Measurements from ENCODE around the gene CEP112.
"Not testable (repeated sequence)": the region's sequence is repeated elsewhere in the genome, so short reads cannot be mapped to it uniquely, and the experiment has no call there.

The CEP112 gene

GRCh38 chr17:65698381-65699061, 493.4 kb downstream of the CEP112 start:
- no peak for DNase-seq (ENCODE audit: low read depth in 4 of 4, low spot score in 1 of 4)

- no peak for DNase-seq (ENCODE audit: low read depth in 4 of 4, low spot score in 1 of 4)
Measured at GRCh38 chr17:65697661-65698060, 494.3 kb downstream of the CEP112 start.

DNA sequence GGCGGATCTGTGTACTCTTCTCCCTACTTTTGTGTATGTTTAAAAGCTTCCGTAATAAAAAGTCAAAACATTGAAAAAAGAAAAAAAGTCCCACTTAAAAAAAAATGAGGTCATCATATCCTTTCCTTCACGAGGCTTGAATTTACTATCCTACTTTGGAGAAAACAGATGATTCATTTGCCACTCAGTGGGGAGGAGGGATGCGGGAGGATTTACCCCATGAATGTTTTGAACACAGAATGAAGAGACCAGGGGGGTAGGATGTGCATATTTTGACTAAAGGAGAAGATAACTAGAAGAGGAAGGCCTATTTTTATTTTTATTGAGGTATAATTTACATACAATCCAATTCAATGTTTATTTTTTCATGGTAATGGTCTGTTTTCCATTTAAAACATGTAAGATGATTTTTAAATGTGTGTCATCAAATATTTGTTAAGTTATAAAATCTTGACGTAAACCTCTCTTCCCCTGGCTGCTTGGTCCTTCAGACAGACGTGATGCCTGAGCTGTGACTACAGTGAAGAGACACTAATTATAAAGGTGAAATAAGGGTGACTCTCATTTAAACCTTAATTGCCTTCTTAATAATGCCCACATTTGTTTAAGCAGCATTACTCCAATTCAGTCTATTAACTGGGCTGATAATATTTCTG, 495.1 kb downstream of the CEP112 start:
- no peak for DNase-seq (ENCODE audit: low read depth in 4 of 4, low spot score in 1 of 4)

DNA sequence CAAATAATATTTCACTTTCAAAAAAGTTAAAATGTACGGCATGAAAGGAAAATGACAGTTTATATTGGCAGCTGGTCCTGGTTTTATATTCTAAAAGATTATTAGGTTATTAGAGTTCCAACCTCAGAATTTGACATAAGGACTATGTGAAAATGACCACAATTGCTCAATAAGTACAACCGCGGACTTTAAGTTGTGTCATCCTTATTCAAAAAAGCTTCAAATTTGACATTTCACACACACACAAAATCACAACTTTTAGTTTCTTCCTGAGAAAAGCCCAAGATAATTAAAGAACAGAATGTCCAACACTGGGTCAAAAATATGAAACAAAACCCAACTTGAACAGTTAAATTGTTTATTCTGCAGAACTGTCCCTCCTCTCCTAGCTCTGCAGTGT, 497.3 kb downstream of the CEP112 start:
- no peak for DNase-seq (ENCODE audit: low read depth in 4 of 4, low spot score in 1 of 4)

GRCh38 chr17:65690626-65691310, 501.2 kb downstream of the CEP112 start:
- no peak for DNase-seq (ENCODE audit: low read depth in 4 of 4, low spot score in 1 of 4)

- DNase-seq (ENCODE audit: low read depth in 4 of 4, low spot score in 1 of 4): no peak
Measured at GRCh38 chr17:65688307-65688706, 503.6 kb downstream of the CEP112 start.

DNA sequence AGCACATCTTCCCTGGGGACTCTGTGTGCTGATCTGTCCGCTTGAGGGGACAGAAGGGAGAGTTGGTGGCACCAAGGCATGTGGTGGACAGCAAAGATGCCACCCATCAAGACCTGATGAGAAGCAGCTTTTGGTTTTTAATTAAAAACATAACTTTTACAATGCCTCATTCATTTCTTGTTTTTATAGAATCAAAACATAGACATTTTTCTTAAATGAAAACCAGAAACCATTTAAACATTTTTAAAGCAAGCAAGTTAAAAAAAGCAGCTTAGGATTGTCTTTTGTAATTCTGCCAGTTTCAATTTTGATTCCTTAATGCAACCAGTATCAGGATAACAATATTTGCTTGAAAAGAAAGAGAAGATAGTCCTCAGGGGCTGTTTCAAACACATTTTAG, 506.8 kb downstream of the CEP112 start:
- DNase-seq (ENCODE audit: low read depth in 4 of 4, low spot score in 1 of 4): no peak

GRCh38 chr17:65684631-65685030, 507.3 kb downstream of the CEP112 start:
- DNase-seq (ENCODE audit: low read depth in 4 of 4, low spot score in 1 of 4): no peak

GRCh38 chr17:65683428-65683827, 508.5 kb downstream of the CEP112 start:
- no peak for DNase-seq (ENCODE audit: low read depth in 4 of 4, low spot score in 1 of 4)

GRCh38 chr17:65681763-65682162, 510.2 kb downstream of the CEP112 start:
- DNase-seq (ENCODE audit: low read depth in 4 of 4, low spot score in 1 of 4): not testable (repeated sequence)

DNA sequence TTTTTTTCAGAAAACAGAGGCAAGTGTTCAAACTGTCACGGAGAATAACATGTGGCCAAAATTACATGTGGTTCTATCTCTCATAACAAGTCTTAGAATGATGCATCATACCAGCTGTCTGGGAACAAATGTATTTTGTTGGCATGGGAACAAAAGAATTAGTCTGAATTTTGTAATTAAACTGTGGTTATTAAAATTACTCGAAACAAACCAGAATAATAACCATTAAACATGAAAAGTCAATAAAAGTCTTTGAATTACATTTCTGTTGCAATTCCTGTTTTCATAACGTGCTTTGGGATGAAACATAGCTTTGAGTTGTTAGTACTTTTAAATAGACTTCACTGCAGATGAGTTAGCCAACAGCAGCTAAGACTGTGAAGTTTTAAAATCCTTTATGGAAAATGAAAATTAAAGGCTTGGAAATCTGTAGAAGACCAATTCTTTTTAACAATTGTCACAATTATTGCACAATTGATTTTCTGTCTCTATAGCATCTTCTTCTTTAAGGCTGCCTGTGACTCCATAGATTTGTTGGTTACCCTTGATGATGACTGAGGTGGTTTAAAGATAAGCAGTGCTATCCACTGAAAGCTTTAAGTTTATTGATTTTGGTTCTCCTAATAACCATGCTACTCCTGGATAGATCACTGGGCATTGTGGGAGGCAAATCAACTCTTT, 512.6 kb downstream of the CEP112 start:
- no peak for DNase-seq (ENCODE audit: low read depth in 4 of 4, low spot score in 1 of 4)

DNA sequence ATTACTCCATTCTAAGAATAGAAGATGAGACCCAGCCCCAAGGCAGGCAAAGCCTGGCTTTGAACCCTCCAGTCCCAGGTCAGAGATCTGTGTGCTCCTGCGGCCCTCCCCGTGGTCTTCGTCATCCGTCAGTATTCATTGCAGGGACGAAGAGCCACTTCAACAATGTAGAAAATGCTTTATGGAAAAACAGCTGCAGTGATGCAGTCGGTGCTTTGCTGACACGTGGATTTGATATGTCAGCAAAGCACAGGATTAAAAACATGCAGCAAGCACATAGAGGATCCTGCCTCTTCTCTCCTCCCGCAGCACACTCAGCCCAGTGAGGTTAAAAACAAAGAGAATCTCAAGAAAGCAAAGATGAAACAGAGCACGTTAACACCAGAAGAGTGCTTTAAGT, 513.4 kb downstream of the CEP112 start:
- no peak for DNase-seq (ENCODE audit: low read depth in 4 of 4, low spot score in 1 of 4)

DNA sequence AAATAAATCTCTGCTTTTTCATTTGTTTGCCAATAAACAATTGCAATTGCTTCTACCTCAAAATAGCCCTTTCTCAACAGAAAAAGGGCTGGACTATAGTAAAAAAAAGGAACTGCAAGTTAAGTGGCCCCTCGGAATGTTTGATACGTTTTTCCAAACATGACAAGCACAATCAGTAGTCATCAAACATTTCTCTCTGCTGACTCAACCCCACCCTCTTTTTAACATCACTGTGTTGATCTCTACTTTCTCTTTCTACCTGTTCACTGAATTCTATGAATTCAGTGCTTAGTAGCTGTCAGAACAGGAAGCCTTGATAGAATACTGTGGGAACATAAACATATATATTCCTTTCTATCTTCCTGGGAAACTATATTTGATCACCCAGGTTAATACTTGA, 514.0 kb downstream of the CEP112 start:
- no peak for DNase-seq (ENCODE audit: low read depth in 4 of 4, low spot score in 1 of 4)

GRCh38 chr17:65674246-65675045, 517.5 kb downstream of the CEP112 start:
- no peak for DNase-seq (ENCODE audit: low read depth in 4 of 4, low spot score in 1 of 4)

- no peak for DNase-seq (ENCODE audit: low read depth in 4 of 4, low spot score in 1 of 4)
Measured at GRCh38 chr17:65670667-65671371, 521.1 kb downstream of the CEP112 start.

- no peak for DNase-seq (ENCODE audit: low read depth in 4 of 4, low spot score in 1 of 4)
Measured at GRCh38 chr17:65668211-65668610, 523.7 kb downstream of the CEP112 start.

DNA sequence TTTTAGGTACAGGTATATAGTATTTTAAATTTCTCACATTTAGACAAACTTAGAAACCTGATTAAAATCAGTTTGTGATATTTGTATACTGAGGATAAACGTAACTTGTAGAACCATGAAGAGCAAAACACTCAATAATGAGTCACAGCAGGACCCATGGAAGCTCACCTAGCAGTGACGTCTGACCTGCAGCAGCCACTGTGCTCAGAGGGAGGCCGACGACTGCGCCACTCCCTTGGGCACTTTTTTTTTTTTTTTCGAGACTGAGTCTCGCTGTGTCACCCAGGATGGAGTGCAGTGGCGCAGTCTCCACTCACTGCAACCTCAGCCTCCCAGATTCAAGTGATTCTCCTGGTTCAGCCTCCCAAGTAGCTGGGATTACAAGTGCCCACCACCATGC, 524.3 kb downstream of the CEP112 start:
- no peak for DNase-seq (ENCODE audit: low read depth in 4 of 4, low spot score in 1 of 4)

- DNase-seq (ENCODE audit: low read depth in 4 of 4, low spot score in 1 of 4): no peak
Measured at GRCh38 chr17:65666876-65667321, 525.0 kb downstream of the CEP112 start.

DNA sequence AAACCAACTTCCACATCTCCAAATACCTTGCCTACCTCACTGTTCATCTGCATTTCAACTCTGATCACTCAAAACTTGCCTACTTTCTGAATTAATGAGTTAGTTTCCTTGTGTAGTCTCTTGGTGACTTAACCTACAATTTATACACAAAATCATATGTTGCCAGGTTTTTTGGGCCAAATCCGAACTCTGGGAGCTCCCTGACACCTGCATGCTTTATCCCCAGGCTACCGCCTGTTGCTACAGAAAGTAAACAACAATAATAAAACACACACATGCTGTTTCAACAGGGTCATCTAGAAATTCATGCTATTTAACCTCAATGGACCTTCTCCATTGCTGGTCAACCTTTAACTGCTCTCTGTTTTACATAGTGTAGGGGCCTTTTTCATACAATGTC, 526.0 kb downstream of the CEP112 start:
- DNase-seq (ENCODE audit: low read depth in 4 of 4, low spot score in 1 of 4): no peak

DNA sequence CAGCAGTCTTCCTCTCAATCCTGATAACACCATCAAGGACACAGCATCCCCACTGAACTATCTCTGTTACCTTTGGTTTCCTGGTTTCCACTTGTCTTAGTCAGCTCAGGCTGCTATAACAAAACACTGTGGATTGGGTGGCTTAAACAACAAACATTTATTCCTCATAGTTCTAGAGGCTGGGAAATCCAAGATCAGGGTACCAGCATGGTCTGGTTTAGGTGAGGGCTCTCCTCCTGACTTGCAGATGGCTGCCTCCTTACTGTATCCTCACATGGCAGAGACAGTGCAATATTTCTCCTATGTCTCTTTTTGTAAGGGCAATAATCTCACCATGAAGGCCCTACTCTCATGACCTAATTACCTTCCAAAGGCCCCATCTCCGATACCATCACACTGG, 527.2 kb downstream of the CEP112 start:
- DNase-seq (ENCODE audit: low read depth in 4 of 4, low spot score in 1 of 4): no peak

Measured in stimulated activated CD4-positive, alpha-beta T cell treated with anti-CD3 and anti-CD28 coated beads, Interleukin-1b, Interleukin-23, amount 100 ng/mL, for 24 hours (primary cell).